HCT116 (cell line): ENCODE results near the gene ATP8A2. TPM values are rescaled to one million over a fixed set of nuclear protein-coding genes. Genes with fewer than 3 reads are reported as not detected.

Source experiments
- ATAC-seq: fragments of 200-7000 bp; cut with Tn5 transposase; 2 replicates; pipeline ENCODE4 v1.9.1; 2020; ENCODE audit warnings: mild to moderate bottlenecking, moderate library complexity
- BruUV-seq: library from RNA; stranded (reverse); fragments of 400-500 nt; replicated peaks from 2 replicates; lab custom pipeline; 2021; lab: Mats Ljungman, UMichigan
- CTCF ChIA-PET: fragments of 300-600 bp; sonication (Branson Sonifier 250); formaldehyde crosslinking; loops from one replicate; lab custom pipeline; 2021; ENCODE audit warnings: antibody characterized with exemption; lab: Charles Lee
- POLR2A ChIA-PET: fragments of 300-600, 350-600 bp; sonication (Branson Sonifier 250); formaldehyde crosslinking; loops from one replicate; lab custom pipeline; 2021; ENCODE audit warnings: antibody characterized with exemption; lab: Charles Lee
- RAD21 ChIA-PET, 2 experiments: fragments of 300-600 bp; sonication (Branson Sonifier 250); formaldehyde crosslinking; loops; one replicate each; lab custom pipeline; 2023; ENCODE audit warnings: low total read pairs in 2 of 2; ENCODE audit not compliant: uncharacterized antibody in 2 of 2, unreplicated experiment in 2 of 2, low non-redundant PET in 1 of 2; lab: Charles Lee
- DNase-seq: peaks from one replicate; pipeline ENCODE4 v3.0.0-alpha.2; 2010; ENCODE audit warnings: low read depth, low spot score
- H2AFZ ChIP-seq: fragments of 200-600 bp; shearing (Covaris generic), sonication (generic); 2 replicates; pipeline ENCODE4 v1.6.1; 2017; ENCODE audit warnings: low read depth, mixed run types, mixed read lengths, antibody characterized with exemption, low read length; ENCODE audit not compliant: poor library complexity, severe bottlenecking
- H3K27ac ChIP-seq: 2 replicates; pipeline ENCODE4 v1.5.1; 2012; ENCODE audit warnings: low read depth, low read length
- H3K27me3 ChIP-seq: fragments of 200-600 bp; sonication (generic); 2 replicates; pipeline ENCODE4 v1.6.1; 2016; ENCODE audit warnings: mixed run types, low read length, mixed read lengths; ENCODE audit not compliant: insufficient read depth
- H3K36me3 ChIP-seq, 2 experiments: fragments of 200-500 bp in 1 of 2; fragments of 200-600 bp in 1 of 2; sonication (Bioruptor generic) in 1 of 2; sonication (generic) in 1 of 2; 2 replicates each; pipeline versions ENCODE4 v1.5.1 to v1.6.1; 2014 to 2016; ENCODE audit warnings: low read length in 2 of 2, inconsistent platforms in 1 of 2, mixed read lengths in 1 of 2, mixed run types in 1 of 2; ENCODE audit not compliant: insufficient read depth in 2 of 2, control insufficient read depth in 1 of 2
- H3K4me1 ChIP-seq, 2 experiments: fragments of 200-600 bp in 1 of 2; sonication (generic) in 1 of 2; 2 replicates each; pipeline versions ENCODE4 v1.5.1 to v1.6.1; 2012 to 2017; ENCODE audit warnings: low read length in 2 of 2, inconsistent platforms in 1 of 2, mild to moderate bottlenecking in 1 of 2, mixed read lengths in 1 of 2, mixed run types in 1 of 2, moderate library complexity in 1 of 2; ENCODE audit not compliant: insufficient read depth in 2 of 2, control insufficient read depth in 1 of 2
- H3K4me2 ChIP-seq: fragments of 200-600 bp; sonication (generic); 2 replicates; pipeline ENCODE4 v1.6.1; 2017; ENCODE audit warnings: mixed run types, low read length, mixed read lengths
- H3K4me3 ChIP-seq, 2 experiments: fragments of 200-600 bp in 1 of 2; sonication (generic) in 1 of 2; replicated peaks in 1 of 2; 2 replicates each; pipeline ENCODE4 v1.5.1; 2011 to 2016; ENCODE audit warnings: low read length in 2 of 2, control low read depth in 1 of 2, low read depth in 1 of 2, mild to moderate bottlenecking in 1 of 2, mixed read lengths in 1 of 2, mixed run types in 1 of 2
- H3K79me2 ChIP-seq: fragments of 200-600 bp; sonication (generic); 2 replicates; pipeline ENCODE4 v1.6.1; 2017; ENCODE audit warnings: mild to moderate bottlenecking, mixed run types, low read length, moderate library complexity, mixed read lengths; ENCODE audit not compliant: insufficient read depth
- H3K9ac ChIP-seq: fragments of 200-600 bp; sonication (generic); 2 replicates; pipeline ENCODE4 v1.6.1; 2016; ENCODE audit warnings: low read length, mixed read lengths
- H3K9me2 ChIP-seq: fragments of 200-600 bp; sonication (generic), shearing (Covaris generic); 2 replicates; pipeline ENCODE4 v1.6.1; 2017; ENCODE audit warnings: mixed run types, mild to moderate bottlenecking, moderate library complexity; ENCODE audit not compliant: insufficient read depth
- H3K9me3 ChIP-seq, 2 experiments: fragments of 200-500 bp in 1 of 2; fragments of 200-600 bp in 1 of 2; sonication (Bioruptor generic) in 1 of 2; sonication (generic) in 1 of 2; 2 replicates each; pipeline ENCODE4 v1.6.1; 2014 to 2017; ENCODE audit warnings: low read length in 2 of 2, mixed read lengths in 2 of 2, inconsistent platforms in 1 of 2, low read depth in 1 of 2, mild to moderate bottlenecking in 1 of 2, mixed run types in 1 of 2, moderate library complexity in 1 of 2; ENCODE audit not compliant: control insufficient read depth in 1 of 2, insufficient read depth in 1 of 2
- H4K20me1 ChIP-seq: fragments of 200-600 bp; sonication (generic), shearing (Covaris generic); 2 replicates; pipeline ENCODE4 v1.6.1; 2017; ENCODE audit warnings: mixed run types, mild to moderate bottlenecking, moderate library complexity; ENCODE audit not compliant: insufficient read depth
- CBX3 ChIP-seq: IDR thresholded peaks from 2 replicates; pipeline ENCODE4 v1.6.1; 2012; ENCODE audit warnings: low read depth
- CEBPB ChIP-seq: IDR thresholded peaks from 2 replicates; pipeline ENCODE4 v1.6.1; 2012; ENCODE audit warnings: low read depth
- EGR1 ChIP-seq: IDR thresholded peaks from 2 replicates; pipeline ENCODE4 v1.6.1; 2012; ENCODE audit warnings: low read depth
- EZH2 ChIP-seq: fragments of 200-600 bp; sonication (generic); IDR thresholded peaks from 2 replicates; pipeline ENCODE4 v1.6.1; 2017; ENCODE audit warnings: antibody characterized with exemption, mixed run types
- EZH2phosphoT487 ChIP-seq: fragments of 200-600 bp; IDR thresholded peaks from 2 replicates; pipeline ENCODE4 v1.6.1; 2018; ENCODE audit warnings: antibody characterized with exemption, borderline replicate concordance
- JUND ChIP-seq: IDR thresholded peaks from 2 replicates; pipeline ENCODE4 v1.6.1; 2012
- POLR2A ChIP-seq: IDR thresholded peaks from 2 replicates; pipeline ENCODE4 v1.7.0; 2011; ENCODE audit warnings: borderline replicate concordance; ENCODE audit not compliant: insufficient read depth, insufficient read length; ENCODE audit errors: extremely low read depth
- POLR2AphosphoS5 ChIP-seq: IDR thresholded peaks from 2 replicates; pipeline ENCODE4 v1.6.1; 2011; ENCODE audit warnings: mild to moderate bottlenecking, low read depth, low read length, moderate library complexity
- SP1 ChIP-seq: IDR thresholded peaks from 2 replicates; pipeline ENCODE4 v1.6.1; 2012; ENCODE audit warnings: low read depth
- SRF ChIP-seq: IDR thresholded peaks from 2 replicates; pipeline ENCODE4 v1.6.1; 2012; ENCODE audit warnings: low read depth
- TCF7L2 ChIP-seq: IDR thresholded peaks from 2 replicates; pipeline ENCODE4 v1.7.0; 2011; ENCODE audit warnings: borderline replicate concordance, inconsistent platforms; ENCODE audit not compliant: insufficient read depth, insufficient read length; ENCODE audit errors: extremely low read depth
- YY1 ChIP-seq: IDR thresholded peaks from 2 replicates; pipeline ENCODE4 v1.6.1; 2011; ENCODE audit warnings: low read length, low read depth, moderate library complexity, mild to moderate bottlenecking; ENCODE audit not compliant: insufficient replicate concordance; ENCODE audit errors: extremely low read depth
- ZFX ChIP-seq: fragments of 450-650 bp; IDR thresholded peaks from 2 replicates; pipeline ENCODE4 v1.6.1; 2017
- ZNF274 ChIP-seq: fragments of 200-500 bp; sonication (Bioruptor generic); IDR thresholded peaks from 2 replicates; pipeline ENCODE4 v1.6.1; 2014; ENCODE audit warnings: mild to moderate bottlenecking, low read depth, low read length, inconsistent platforms
- intact Hi-C: fragments of 100-400 bp; cut with micrococcal nuclease; formaldehyde crosslinking; loops from 2 replicates; pipeline ENCODE4 v1.10.0; 2022
- total RNA-seq: library from RNA; stranded (reverse); gene quantifications from one replicate; pipeline ENCODE4 v1.2.1, GENCODE V29; 2021; ENCODE audit not compliant: unreplicated experiment
- TF ChIP-seq, protein P1 (sequence below): IDR thresholded peaks from 2 replicates; pipeline ENCODE4 v1.6.1; 2012
- TF ChIP-seq, protein P2 (sequence below), 3 experiments: fragments of 200-600 bp in 1 of 3; sonication (generic) in 1 of 3; IDR thresholded peaks in 2 of 3; conservative IDR thresholded peaks in 1 of 3; 2 replicates each; pipeline ENCODE4 v1.5.1; 2012 to 2017; ENCODE audit warnings: low read depth in 2 of 3, low read length in 2 of 3, antibody characterized with exemption in 1 of 3, borderline replicate concordance in 1 of 3, control low read depth in 1 of 3, mild to moderate bottlenecking in 1 of 3, mixed read lengths in 1 of 3, mixed run types in 1 of 3, moderate library complexity in 1 of 3; ENCODE audit not compliant: insufficient read depth in 1 of 3
- TF ChIP-seq, protein P3 (sequence below): IDR thresholded peaks from 2 replicates; pipeline ENCODE4 v1.6.1; 2012; ENCODE audit warnings: low read depth

ATP8A2 gene
- total RNA-seq, 1 experiment from 2014 or later: not detected

DNA sequence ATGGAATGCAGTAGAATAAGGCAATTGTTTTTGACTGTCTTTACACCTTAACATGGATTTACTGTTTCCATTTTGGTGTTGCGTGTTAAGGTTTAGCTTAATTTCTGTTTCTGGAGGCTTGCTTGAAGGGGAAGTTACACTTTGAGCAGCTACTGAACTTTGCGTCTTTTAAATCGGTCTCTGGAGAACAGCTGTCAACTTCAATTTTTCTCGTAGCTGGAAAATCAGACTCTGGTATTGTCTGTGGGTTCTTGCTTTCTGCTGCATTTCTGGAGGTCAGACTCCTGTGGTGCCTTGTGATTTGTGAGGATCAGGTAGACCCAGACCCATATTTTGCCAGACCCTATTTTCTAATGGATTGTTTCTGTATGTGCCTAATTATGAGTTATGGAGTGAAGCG is 146.7 kb downstream of the ATP8A2 start:
- H4K20me1 ChIP-seq: no peaks in the 10 kb centered on the region
- no peaks in the 10 kb centered on the region for H3K4me1 ChIP-seq
- H3K4me3 ChIP-seq: no peak overlapping the region
- H3K9me3 ChIP-seq: no peaks in the 10 kb centered on the region
- no peaks in the 10 kb centered on the region for H3K79me2 ChIP-seq
- ATAC-seq: no peak
- H3K9me2 ChIP-seq: no peaks in the 10 kb centered on the region
- H3K27ac ChIP-seq: no peak overlapping the region
- ChIA-PET CTCF (no interaction called here), POLR2A (no interaction called here), RAD21 (no interaction called here)
- H3K9ac ChIP-seq: no peak overlapping the region
- H3K36me3 ChIP-seq: no peaks in the 10 kb centered on the region
- no peak overlapping the region for H2AFZ ChIP-seq
- DNase-seq: no peak
- H3K4me2 ChIP-seq: no peak overlapping the region
- no TSS peak for BruUV-seq
- H3K27me3 ChIP-seq: peaks cover 37% of the 10 kb centered on the region; the same call in 1 of the 2 replicates
- TF ChIP-seq, protein P1, sequence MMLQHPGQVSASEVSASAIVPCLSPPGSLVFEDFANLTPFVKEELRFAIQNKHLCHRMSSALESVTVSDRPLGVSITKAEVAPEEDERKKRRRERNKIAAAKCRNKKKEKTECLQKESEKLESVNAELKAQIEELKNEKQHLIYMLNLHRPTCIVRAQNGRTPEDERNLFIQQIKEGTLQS: no peak
- TF ChIP-seq SRF: no peak
- no peak for TF ChIP-seq ZNF274
- TF ChIP-seq, protein P2, sequence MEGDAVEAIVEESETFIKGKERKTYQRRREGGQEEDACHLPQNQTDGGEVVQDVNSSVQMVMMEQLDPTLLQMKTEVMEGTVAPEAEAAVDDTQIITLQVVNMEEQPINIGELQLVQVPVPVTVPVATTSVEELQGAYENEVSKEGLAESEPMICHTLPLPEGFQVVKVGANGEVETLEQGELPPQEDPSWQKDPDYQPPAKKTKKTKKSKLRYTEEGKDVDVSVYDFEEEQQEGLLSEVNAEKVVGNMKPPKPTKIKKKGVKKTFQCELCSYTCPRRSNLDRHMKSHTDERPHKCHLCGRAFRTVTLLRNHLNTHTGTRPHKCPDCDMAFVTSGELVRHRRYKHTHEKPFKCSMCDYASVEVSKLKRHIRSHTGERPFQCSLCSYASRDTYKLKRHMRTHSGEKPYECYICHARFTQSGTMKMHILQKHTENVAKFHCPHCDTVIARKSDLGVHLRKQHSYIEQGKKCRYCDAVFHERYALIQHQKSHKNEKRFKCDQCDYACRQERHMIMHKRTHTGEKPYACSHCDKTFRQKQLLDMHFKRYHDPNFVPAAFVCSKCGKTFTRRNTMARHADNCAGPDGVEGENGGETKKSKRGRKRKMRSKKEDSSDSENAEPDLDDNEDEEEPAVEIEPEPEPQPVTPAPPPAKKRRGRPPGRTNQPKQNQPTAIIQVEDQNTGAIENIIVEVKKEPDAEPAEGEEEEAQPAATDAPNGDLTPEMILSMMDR (IDR thresholded peaks at IDR 0.05 in 2 of 3, conservative IDR thresholded peaks at IDR 0.05 in 1 of 3; ENCODE audit: borderline replicate concordance in 1 of 3, insufficient read depth in 1 of 3, low read depth in 2 of 3, low read length in 2 of 3): no peak
- no peak for TF ChIP-seq POLR2A
- TF ChIP-seq, all 23 proteins: peak for 0
- intact Hi-C loops: no loop called here

DNA sequence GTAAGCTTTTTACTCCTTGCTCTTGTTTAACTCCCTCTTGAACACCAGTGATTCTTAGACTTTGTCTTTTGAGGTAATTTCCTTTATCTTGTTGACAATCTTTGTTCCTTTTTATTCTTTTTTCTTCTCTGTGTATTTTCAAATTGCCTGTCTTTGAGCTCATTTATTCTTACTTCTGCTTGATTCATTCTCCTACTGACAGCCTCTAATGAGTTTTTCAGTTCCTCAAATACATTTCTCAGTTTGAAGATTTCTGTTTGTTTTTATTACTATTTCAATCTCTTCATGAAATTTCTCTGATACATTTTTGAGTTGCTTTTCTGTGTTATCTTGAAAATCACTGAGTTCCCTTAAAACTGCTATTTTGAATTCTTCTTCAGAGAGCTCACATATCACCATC is 154.1 kb downstream of the ATP8A2 start:
- RAD21 ChIA-PET: no interaction called here
- H2AFZ ChIP-seq: no peak overlapping the region
- CTCF ChIA-PET: no interaction called here
- no peaks in the 10 kb centered on the region for H3K9me3 ChIP-seq
- H3K4me1 ChIP-seq: no peaks in the 10 kb centered on the region
- no peaks in the 10 kb centered on the region for H3K79me2 ChIP-seq
- H3K9ac ChIP-seq: no peak overlapping the region
- H4K20me1 ChIP-seq: no peaks in the 10 kb centered on the region
- peaks cover 20% of the 10 kb centered on the region for H3K27me3 ChIP-seq
- H3K27ac ChIP-seq: no peak overlapping the region
- intact Hi-C loops: no loop called here
- no peak overlapping the region for H3K4me3 ChIP-seq
- no peak overlapping the region for H3K4me2 ChIP-seq
- POLR2A ChIA-PET: no interaction called here
- H3K36me3 ChIP-seq: no peaks in the 10 kb centered on the region
- BruUV-seq: no TSS peak
- DNase-seq: no peak
- no peak for ATAC-seq
- H3K9me2 ChIP-seq: no peaks in the 10 kb centered on the region
- TF ChIP-seq ZFX (no peak), EGR1 (no peak), POLR2AphosphoS5 (no peak), CBX3 (no peak), YY1 (no peak), SP1 (no peak), ZNF274 (no peak), EZH2 (no peak), CEBPB (no peak), JUND (no peak), TCF7L2 (no peak), EZH2phosphoT487 (no peak), SRF (no peak)
- TF ChIP-seq, protein P3, sequence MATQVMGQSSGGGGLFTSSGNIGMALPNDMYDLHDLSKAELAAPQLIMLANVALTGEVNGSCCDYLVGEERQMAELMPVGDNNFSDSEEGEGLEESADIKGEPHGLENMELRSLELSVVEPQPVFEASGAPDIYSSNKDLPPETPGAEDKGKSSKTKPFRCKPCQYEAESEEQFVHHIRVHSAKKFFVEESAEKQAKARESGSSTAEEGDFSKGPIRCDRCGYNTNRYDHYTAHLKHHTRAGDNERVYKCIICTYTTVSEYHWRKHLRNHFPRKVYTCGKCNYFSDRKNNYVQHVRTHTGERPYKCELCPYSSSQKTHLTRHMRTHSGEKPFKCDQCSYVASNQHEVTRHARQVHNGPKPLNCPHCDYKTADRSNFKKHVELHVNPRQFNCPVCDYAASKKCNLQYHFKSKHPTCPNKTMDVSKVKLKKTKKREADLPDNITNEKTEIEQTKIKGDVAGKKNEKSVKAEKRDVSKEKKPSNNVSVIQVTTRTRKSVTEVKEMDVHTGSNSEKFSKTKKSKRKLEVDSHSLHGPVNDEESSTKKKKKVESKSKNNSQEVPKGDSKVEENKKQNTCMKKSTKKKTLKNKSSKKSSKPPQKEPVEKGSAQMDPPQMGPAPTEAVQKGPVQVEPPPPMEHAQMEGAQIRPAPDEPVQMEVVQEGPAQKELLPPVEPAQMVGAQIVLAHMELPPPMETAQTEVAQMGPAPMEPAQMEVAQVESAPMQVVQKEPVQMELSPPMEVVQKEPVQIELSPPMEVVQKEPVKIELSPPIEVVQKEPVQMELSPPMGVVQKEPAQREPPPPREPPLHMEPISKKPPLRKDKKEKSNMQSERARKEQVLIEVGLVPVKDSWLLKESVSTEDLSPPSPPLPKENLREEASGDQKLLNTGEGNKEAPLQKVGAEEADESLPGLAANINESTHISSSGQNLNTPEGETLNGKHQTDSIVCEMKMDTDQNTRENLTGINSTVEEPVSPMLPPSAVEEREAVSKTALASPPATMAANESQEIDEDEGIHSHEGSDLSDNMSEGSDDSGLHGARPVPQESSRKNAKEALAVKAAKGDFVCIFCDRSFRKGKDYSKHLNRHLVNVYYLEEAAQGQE: no peak
